Panc1 (cell line): ENCODE measurements around the gene ELMOD3. TPM values are rescaled to one million over a fixed set of nuclear protein-coding genes. Genes with fewer than 3 reads are reported as not detected.

Experiments used
- ATAC-seq: fragments of 200-7000 bp; cut with Tn5 transposase; 2 replicates; pipeline ENCODE4 v1.9.1; 2020; ENCODE audit warnings: mild to moderate bottlenecking, moderate library complexity
- BruUV-seq: library from RNA; stranded (reverse); fragments of 400-500 nt; replicated peaks from 2 replicates; lab custom pipeline; 2021; lab: Mats Ljungman, UMichigan
- CTCF ChIA-PET: fragments of 300-600 bp; sonication (Branson Sonifier 250); formaldehyde crosslinking; loops from one replicate; lab custom pipeline; 2022; ENCODE audit warnings: antibody characterized with exemption; lab: Charles Lee
- POLR2A ChIA-PET: fragments of 300-600 bp; sonication (Branson Sonifier 250); formaldehyde crosslinking; loops from one replicate; lab custom pipeline; 2022; ENCODE audit warnings: antibody characterized with exemption; lab: Charles Lee
- DNase-seq: peaks from one replicate; pipeline ENCODE4 v3.0.0-alpha.2; 2010; ENCODE audit warnings: low read depth, low spot score
- H3K27ac ChIP-seq: 2 replicates; pipeline ENCODE4 v1.5.1; 2011; ENCODE audit warnings: mild to moderate bottlenecking, low read length, inconsistent platforms
- H3K27me3 ChIP-seq: fragments of 200-500 bp; sonication (Bioruptor generic); 2 replicates; pipeline ENCODE4 v1.6.0; 2014; ENCODE audit warnings: low read length, inconsistent platforms; ENCODE audit not compliant: control insufficient read depth, insufficient read depth
- H3K36me3 ChIP-seq: fragments of 200-500 bp; sonication (Bioruptor generic); 2 replicates; pipeline ENCODE4 v1.5.1; 2014; ENCODE audit warnings: inconsistent platforms, mild to moderate bottlenecking, low read length, moderate library complexity; ENCODE audit not compliant: control insufficient read depth, insufficient read depth
- H3K4me1 ChIP-seq: 2 replicates; pipeline ENCODE4 v1.5.1; 2011; ENCODE audit warnings: inconsistent platforms, mild to moderate bottlenecking, low read length, moderate library complexity; ENCODE audit not compliant: control insufficient read depth, insufficient read depth
- H3K4me3 ChIP-seq, 2 experiments: 2 replicates each; pipeline ENCODE4 v1.5.1; 2011 to 2012; ENCODE audit warnings: low read depth in 2 of 2, low read length in 2 of 2, mild to moderate bottlenecking in 2 of 2, inconsistent platforms in 1 of 2, moderate library complexity in 1 of 2
- H3K9me3 ChIP-seq: fragments of 200-500 bp; sonication (Bioruptor generic); 2 replicates; pipeline ENCODE4 v1.5.1; 2014; ENCODE audit warnings: low read depth, mild to moderate bottlenecking, inconsistent platforms, low read length, moderate library complexity; ENCODE audit not compliant: control insufficient read depth, insufficient read depth
- CTCF ChIP-seq: fragments of 450-650 bp; IDR thresholded peaks from 2 replicates; pipeline ENCODE4 v1.5.1; 2017; ENCODE audit warnings: mild to moderate bottlenecking
- POLR2AphosphoS5 ChIP-seq: IDR thresholded peaks from 2 replicates; pipeline ENCODE4 v1.6.1; 2012; ENCODE audit warnings: mild to moderate bottlenecking, low read depth, low read length, moderate library complexity
- REST ChIP-seq, 2 experiments: IDR thresholded peaks; 2 replicates each; pipeline ENCODE4 v1.6.1; 2011 to 2012; ENCODE audit warnings: low read depth in 2 of 2, control low read depth in 1 of 2, low read length in 1 of 2, mild to moderate bottlenecking in 1 of 2, moderate library complexity in 1 of 2; ENCODE audit not compliant: insufficient read depth in 1 of 2
- SIN3A ChIP-seq: IDR thresholded peaks from 2 replicates; pipeline ENCODE4 v1.6.1; 2012; ENCODE audit warnings: low read depth, mild to moderate bottlenecking, low read length, moderate library complexity, borderline replicate concordance; ENCODE audit not compliant: insufficient read depth
- TCF7L2 ChIP-seq: IDR thresholded peaks from 2 replicates; pipeline ENCODE4 v1.6.1; 2011; ENCODE audit warnings: mild to moderate bottlenecking, low read depth, low read length, inconsistent platforms
- in situ Hi-C: cut with HindIII; loops from 2 replicates; pipeline ENCODE4 v1.10.0; 2016; ENCODE audit warnings: low sequenced_read_pairs, low pct_unique_long_range_greater_than_20kb
- intact Hi-C: fragments of 100-400 bp; cut with micrococcal nuclease; formaldehyde crosslinking; loops from one replicate; pipeline ENCODE4 v1.10.0; 2022; ENCODE audit not compliant: unreplicated experiment
- total RNA-seq: library from RNA; stranded (reverse); gene quantifications from one replicate; pipeline ENCODE4 v1.2.1, GENCODE V29; 2021; ENCODE audit not compliant: unreplicated experiment

Gene ELMOD3
- total RNA-seq, 1 experiment from 2014 or later, result 14.8 TPM

GRCh38 chr2:85367180-85367579, 12.6 kb downstream of the ELMOD3 start:
- no peak overlapping the region for H3K27ac ChIP-seq
- no peaks in the 10 kb centered on the region for H3K27me3 ChIP-seq
- in situ Hi-C loops, result no loop called here
- ATAC-seq (no peak), DNase-seq (no peak)
- no peaks in the 10 kb centered on the region for H3K36me3 ChIP-seq
- intact Hi-C loops, result no loop called here
- POLR2A ChIA-PET, result interaction anchor here (0.9 kb wide), 1 partner anchor 46 kb away, joined by 3 read pairs; no protein-coding TSS in a partner anchor
- H3K4me1 ChIP-seq, result peaks cover 16% of the 10 kb centered on the region
- TF ChIP-seq CTCF, result no peak
- no peak for TF ChIP-seq POLR2AphosphoS5
- no peak for TF ChIP-seq SIN3A
- TF ChIP-seq TCF7L2, result no peak
- TF ChIP-seq REST (IDR thresholded peaks at IDR 0.05; ENCODE audit: insufficient read depth in 1 of 2, low read depth in 2 of 2, low read length in 1 of 2), result no peak
- CTCF ChIA-PET, result no interaction called here
- no TSS peak for BruUV-seq
- no peak overlapping the region for H3K4me3 ChIP-seq
- no peaks in the 10 kb centered on the region for H3K9me3 ChIP-seq

GRCh38 chr2:85368921-85369320, 14.4 kb downstream of the ELMOD3 start:
- TF ChIP-seq TCF7L2 (no peak), CTCF (no peak), POLR2AphosphoS5 (no peak), REST (IDR thresholded peaks at IDR 0.05; ENCODE audit: insufficient read depth in 1 of 2, low read depth in 2 of 2, low read length in 1 of 2) (no peak), SIN3A (no peak)
- Histone ChIP-seq H3K27ac (peak overlapping the region; percentile 10), H3K9me3 (no peaks in the 10 kb centered on the region), H3K4me1 (peaks cover 16% of the 10 kb centered on the region), H3K4me3 (no peak overlapping the region), H3K36me3 (no peaks in the 10 kb centered on the region), H3K27me3 (no peaks in the 10 kb centered on the region)
- in situ Hi-C loops (no loop called here), intact Hi-C loops (no loop called here)
- no peak for DNase-seq
- no TSS peak for BruUV-seq
- ChIA-PET CTCF (interaction anchor here (1.1 kb wide), 1 partner anchor 302 kb away, joined by 3 read pairs; no protein-coding TSS in a partner anchor), POLR2A (no interaction called here)
- ATAC-seq, result peak; percentile 18; the same call in 1 of the 2 replicates
